B cell (primary cell): ENCODE data around the gene RMI1.

Experiments used
- CTCF ChIP-seq: fragments of 200-600 bp; IDR thresholded peaks from one replicate; pipeline ENCODE4 v1.8.0; 2022; ENCODE audit warnings: antibody characterized with exemption, mild to moderate bottlenecking
- EZH2 ChIP-seq: IDR thresholded peaks from 2 replicates; pipeline ENCODE4 v1.6.1; 2012; ENCODE audit warnings: borderline replicate concordance, low read depth, mild to moderate bottlenecking, moderate library complexity, low read length; ENCODE audit not compliant: insufficient read depth, poor library complexity, severe bottlenecking

- no peak for TF ChIP-seq CTCF
- no peak for TF ChIP-seq EZH2
Observed at GRCh38 chr9:83965350-83966208, 15.0 kb upstream of the RMI1 start.
